Right atrium auricular region (tissue), 2 donors: ENCODE measurements around the gene KIAA1549. TPM values are rescaled to one million over a fixed set of nuclear protein-coding genes. Genes with fewer than 3 reads are reported as not detected.

Experiments
- DNase-seq: peaks from one replicate; pipeline ENCODE4 v3.0.0-alpha.2; 2019; ENCODE audit warnings: low spot score
- H3K27ac ChIP-seq, 2 donors: fragments of 200-600 bp; sonication (generic); 1 replicate in 1 of 2; 2 replicates in 1 of 2; pipeline ENCODE4 v1.5.1; 2016 to 2019
- H3K27me3 ChIP-seq, 2 donors: fragments of 200-600 bp; sonication (generic); one replicate each; pipeline versions ENCODE4 v1.5.1 to v1.6.0; 2017 to 2019
- H3K36me3 ChIP-seq: fragments of 200-600 bp; sonication (generic); one replicate; pipeline ENCODE4 v1.5.1; 2016
- H3K4me1 ChIP-seq, 2 donors: fragments of 200-600 bp; sonication (generic); one replicate each; pipeline versions ENCODE4 v1.5.1 to v1.6.0; 2017 to 2019
- H3K4me3 ChIP-seq, 2 donors: fragments of 200-600 bp; sonication (generic); 1 replicate in 1 of 2; 2 replicates in 1 of 2; pipeline ENCODE4 v1.5.1; 2017 to 2019; ENCODE audit warnings: mild to moderate bottlenecking in 1 of 2, moderate library complexity in 1 of 2
- H3K9me3 ChIP-seq, 2 donors: fragments of 200-600 bp; sonication (generic); one replicate each; pipeline ENCODE4 v1.5.1; 2019
- total RNA-seq, 2 donors: library from RNA; depleted of rRNA; stranded (reverse); fragments of >200 nt; gene quantifications; one replicate each; pipeline ENCODE4 v1.1.0, GENCODE V29; 2016
- TF ChIP-seq, protein P1 (sequence below), 2 donors: fragments of 200-600 bp; sonication (generic); IDR thresholded peaks; one replicate each; pipeline ENCODE4 v1.5.1; 2019; ENCODE audit warnings: antibody characterized with exemption in 2 of 2

Gene KIAA1549
- total RNA-seq, 2 donors from 2014 or later, result 0.85 to 1.4 TPM

GRCh38 chr7:138929969-138930368 is 51.2 kb downstream of the KIAA1549 start:
- no peaks in the 10 kb centered on the region for H3K36me3 ChIP-seq
- no peak for DNase-seq
- TF ChIP-seq, protein P1, sequence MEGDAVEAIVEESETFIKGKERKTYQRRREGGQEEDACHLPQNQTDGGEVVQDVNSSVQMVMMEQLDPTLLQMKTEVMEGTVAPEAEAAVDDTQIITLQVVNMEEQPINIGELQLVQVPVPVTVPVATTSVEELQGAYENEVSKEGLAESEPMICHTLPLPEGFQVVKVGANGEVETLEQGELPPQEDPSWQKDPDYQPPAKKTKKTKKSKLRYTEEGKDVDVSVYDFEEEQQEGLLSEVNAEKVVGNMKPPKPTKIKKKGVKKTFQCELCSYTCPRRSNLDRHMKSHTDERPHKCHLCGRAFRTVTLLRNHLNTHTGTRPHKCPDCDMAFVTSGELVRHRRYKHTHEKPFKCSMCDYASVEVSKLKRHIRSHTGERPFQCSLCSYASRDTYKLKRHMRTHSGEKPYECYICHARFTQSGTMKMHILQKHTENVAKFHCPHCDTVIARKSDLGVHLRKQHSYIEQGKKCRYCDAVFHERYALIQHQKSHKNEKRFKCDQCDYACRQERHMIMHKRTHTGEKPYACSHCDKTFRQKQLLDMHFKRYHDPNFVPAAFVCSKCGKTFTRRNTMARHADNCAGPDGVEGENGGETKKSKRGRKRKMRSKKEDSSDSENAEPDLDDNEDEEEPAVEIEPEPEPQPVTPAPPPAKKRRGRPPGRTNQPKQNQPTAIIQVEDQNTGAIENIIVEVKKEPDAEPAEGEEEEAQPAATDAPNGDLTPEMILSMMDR (IDR thresholded peaks at IDR 0.05), result no peak

GRCh38 chr7:138926241-138926612 is 55.0 kb downstream of the KIAA1549 start:
- H3K4me3 ChIP-seq, result no peak overlapping the region
- no peak overlapping the region for H3K27ac ChIP-seq
- TF ChIP-seq, protein P1 (IDR thresholded peaks at IDR 0.05), result no peak
- H3K36me3 ChIP-seq, result no peaks in the 10 kb centered on the region
- H3K9me3 ChIP-seq, result no peaks in the 10 kb centered on the region
- no peak for DNase-seq
- H3K27me3 ChIP-seq, result no peaks in the 10 kb centered on the region
- no peaks in the 10 kb centered on the region for H3K4me1 ChIP-seq

More at GRCh38 chr7:138929969-138930368, 51.2 kb downstream of the KIAA1549 start:
- H3K4me1 ChIP-seq, result peaks cover 0 to under 1% of the 10 kb centered on the region in 2 donors
- H3K9me3 ChIP-seq, result no peaks in the 10 kb centered on the region
- H3K27me3 ChIP-seq, result no peaks in the 10 kb centered on the region
- no peak overlapping the region for H3K27ac ChIP-seq
- no peak overlapping the region for H3K4me3 ChIP-seq

GRCh38 chr7:138924501-138925225 is 56.5 kb downstream of the KIAA1549 start:
- no peak for DNase-seq
- Histone ChIP-seq H3K4me3 (no peak overlapping the region), H3K9me3 (no peaks in the 10 kb centered on the region), H3K4me1 (no peaks in the 10 kb centered on the region), H3K27me3 (no peaks in the 10 kb centered on the region), H3K36me3 (no peaks in the 10 kb centered on the region), H3K27ac (no peak overlapping the region)
- TF ChIP-seq, protein P1 (IDR thresholded peaks at IDR 0.05), result no peak

GRCh38 chr7:138921277-138921676 is 59.9 kb downstream of the KIAA1549 start:
- H3K27me3 ChIP-seq, result no peaks in the 10 kb centered on the region
- DNase-seq, result no peak
- no peak overlapping the region for H3K4me3 ChIP-seq
- TF ChIP-seq, protein P1 (IDR thresholded peaks at IDR 0.05), result no peak
- H3K9me3 ChIP-seq, result no peaks in the 10 kb centered on the region
- no peaks in the 10 kb centered on the region for H3K36me3 ChIP-seq
- no peak overlapping the region for H3K27ac ChIP-seq
- no peaks in the 10 kb centered on the region for H3K4me1 ChIP-seq

GRCh38 chr7:138919911-138920310 is 61.3 kb downstream of the KIAA1549 start:
- Histone ChIP-seq H3K4me3 (no peak overlapping the region), H3K9me3 (no peaks in the 10 kb centered on the region), H3K4me1 (no peaks in the 10 kb centered on the region), H3K27ac (no peak overlapping the region), H3K36me3 (no peaks in the 10 kb centered on the region), H3K27me3 (no peaks in the 10 kb centered on the region)
- no peak for DNase-seq
- TF ChIP-seq, protein P1 (IDR thresholded peaks at IDR 0.05), result no peak

DNA sequence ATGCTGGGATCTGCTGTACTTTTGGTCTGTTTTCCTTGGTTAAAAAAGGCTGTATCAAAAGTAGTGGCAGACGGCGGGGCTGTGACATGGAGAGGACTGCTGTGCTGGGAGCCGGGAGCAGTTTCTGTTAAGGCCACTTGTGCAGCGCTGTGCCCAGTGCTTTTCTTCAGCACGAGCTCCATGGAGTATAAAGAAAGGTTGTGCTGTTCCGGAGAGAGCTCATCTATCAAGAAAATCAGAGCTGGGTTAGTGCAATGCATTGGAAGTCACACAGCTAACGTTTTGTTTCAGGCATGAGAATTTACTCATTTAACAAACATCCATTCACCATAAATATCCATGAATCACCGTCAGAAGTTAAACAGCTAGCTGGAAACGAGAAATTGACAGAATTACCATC is 62.0 kb downstream of the KIAA1549 start:
- no peak for DNase-seq
- TF ChIP-seq, protein P1 (IDR thresholded peaks at IDR 0.05), result no peak
- H3K36me3 ChIP-seq, result no peaks in the 10 kb centered on the region
- H3K4me1 ChIP-seq, result no peaks in the 10 kb centered on the region
- H3K9me3 ChIP-seq, result no peaks in the 10 kb centered on the region
- H3K27me3 ChIP-seq, result no peaks in the 10 kb centered on the region
- no peak overlapping the region for H3K27ac ChIP-seq
- H3K4me3 ChIP-seq, result no peak overlapping the region
